SIG-M5 treated with dmso at 0.1 percent for 504 hours (cell line): ENCODE results near the gene MFN2.
"Not testable (repeated sequence)": the region's sequence is repeated elsewhere in the genome, so short reads cannot be mapped to it uniquely, and the experiment has no call there.

Experiments
- DNase-seq: peaks from one replicate; lab custom pipeline; 2025; ENCODE audit not compliant: unreplicated experiment; lab: John Stamatoyannopoulos, UW

Gene MFN2

GRCh38 chr1:11997081-11997850 lies 17.0 kb downstream of the MFN2 start:
- DNase-seq: no peak

- DNase-seq: no peak
Observed at GRCh38 chr1:11998636-11999035, 18.4 kb downstream of the MFN2 start.

- no peak for DNase-seq
Observed at GRCh38 chr1:11999236-11999635, 19.0 kb downstream of the MFN2 start.

- peak; percentile 21 for DNase-seq
Observed at GRCh38 chr1:12001249-12001917, 21.1 kb downstream of the MFN2 start.

DNA sequence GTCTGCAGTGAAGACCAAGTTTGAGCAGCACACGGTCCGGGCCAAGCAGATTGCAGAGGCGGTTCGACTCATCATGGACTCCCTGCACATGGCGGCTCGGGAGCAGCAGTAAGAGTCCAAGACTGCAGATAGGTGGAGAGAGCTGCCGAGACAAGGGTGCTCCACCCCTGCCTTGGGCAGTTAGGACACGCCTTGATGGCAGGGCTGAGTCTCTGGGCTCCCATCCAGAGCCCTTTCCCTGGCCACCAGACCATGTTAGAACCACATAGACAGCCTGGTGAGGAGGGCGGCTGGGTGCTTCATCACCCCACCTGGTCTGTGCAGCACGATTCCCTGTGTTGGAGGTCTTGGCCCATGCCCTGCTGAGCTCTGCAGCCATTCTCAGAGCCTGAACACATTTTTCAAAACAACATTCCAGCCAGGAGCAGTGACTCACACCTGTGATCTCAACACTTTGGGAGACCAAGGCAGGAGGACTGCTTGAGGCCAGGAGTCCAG lies 21.8 kb downstream of the MFN2 start:
- no peak for DNase-seq

DNA sequence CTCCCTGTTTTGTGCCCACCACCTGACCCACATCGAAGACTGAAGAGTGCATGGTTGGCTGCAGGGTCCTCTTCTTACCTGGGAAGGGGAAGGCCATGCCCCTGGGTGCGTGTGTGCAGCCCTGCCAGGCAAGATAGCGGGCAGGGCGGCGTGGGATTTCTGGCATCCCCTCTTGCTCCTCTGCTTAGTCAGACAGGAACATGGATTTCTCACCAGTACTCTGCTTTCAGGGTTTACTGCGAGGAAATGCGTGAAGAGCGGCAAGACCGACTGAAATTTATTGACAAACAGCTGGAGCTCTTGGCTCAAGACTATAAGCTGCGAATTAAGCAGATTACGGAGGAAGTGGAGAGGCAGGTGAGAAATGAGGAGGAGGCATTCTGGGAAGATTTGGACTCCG lies 23.5 kb downstream of the MFN2 start:
- DNase-seq: no peak

GRCh38 chr1:12005488-12006166 lies 25.4 kb downstream of the MFN2 start:
- no peak for DNase-seq

DNA sequence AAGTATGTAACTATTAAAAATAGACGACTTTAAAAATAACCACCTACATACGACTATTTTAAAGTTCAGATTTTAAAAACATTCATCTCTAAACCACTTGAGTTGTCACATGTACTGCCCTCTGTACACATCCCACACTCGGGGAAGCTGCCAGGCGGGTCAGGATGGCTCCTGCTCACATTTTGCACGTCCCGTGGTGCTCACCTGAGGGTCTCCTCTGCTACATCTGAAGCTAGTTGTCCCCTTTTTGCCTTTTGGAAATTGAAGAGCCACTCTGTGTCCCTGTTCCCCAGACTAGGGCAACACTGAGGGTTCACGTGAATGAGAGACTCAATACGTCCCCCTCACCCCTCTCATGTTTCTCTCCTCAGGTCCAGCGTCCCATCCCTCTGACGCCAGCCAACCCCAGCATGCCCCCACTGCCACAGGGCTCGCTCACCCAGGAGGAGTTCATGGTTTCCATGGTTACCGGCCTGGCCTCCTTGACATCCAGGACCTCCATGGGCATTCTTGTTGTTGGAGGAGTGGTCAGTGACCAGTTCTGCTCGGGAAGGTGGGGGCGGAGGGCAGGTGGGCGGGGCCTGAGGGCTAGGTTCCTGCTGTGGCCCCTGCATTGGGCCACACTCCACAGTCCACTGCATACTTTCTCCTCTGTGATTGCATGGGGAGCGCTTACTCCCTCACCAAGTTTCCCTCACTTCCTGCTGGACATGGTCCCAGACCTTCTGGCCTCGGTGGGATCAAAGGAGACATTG lies 26.1 kb downstream of the MFN2 start:
- no peak for DNase-seq

DNA sequence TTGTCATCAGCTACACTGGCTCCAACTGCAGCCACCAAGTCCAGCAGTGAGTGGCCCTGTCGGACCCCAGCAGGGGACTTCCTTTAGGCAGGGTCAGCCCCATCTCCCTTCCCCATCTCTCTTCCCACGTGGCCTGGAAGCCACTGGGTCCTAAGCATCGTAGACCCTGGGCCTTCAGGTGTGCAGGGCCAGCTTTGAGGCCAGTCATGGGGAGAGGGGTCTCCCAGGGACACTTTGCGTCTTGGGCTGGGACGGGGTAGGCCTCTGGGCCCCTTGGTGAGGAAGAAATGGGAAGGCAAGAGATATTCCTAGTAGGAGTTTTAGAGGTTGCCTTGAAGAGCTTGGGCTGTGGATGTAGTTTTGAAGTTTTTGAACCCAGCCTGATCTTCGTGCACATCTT lies 27.0 kb downstream of the MFN2 start:
- no peak for DNase-seq

DNA sequence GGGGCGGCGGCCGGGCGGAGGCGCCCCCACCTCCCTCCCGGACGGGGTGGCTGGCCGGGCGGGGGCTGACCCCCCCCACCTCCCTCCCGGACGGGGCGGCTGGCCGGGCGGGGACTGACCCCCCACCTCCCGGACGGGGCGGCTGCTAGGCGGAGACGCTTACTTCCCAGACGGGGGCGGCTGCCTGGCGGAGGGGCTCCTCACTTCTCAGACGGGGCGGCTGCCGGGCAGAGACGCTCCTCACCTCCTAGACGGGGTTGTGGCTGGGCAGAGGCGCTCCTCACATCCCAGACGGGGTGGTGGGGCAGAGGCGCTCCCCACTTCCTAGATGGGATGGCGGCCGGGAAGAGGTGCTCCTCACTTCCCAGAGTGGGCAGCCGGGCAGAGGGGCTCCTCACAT lies 28.1 kb downstream of the MFN2 start:
- not testable (repeated sequence) for DNase-seq

DNA sequence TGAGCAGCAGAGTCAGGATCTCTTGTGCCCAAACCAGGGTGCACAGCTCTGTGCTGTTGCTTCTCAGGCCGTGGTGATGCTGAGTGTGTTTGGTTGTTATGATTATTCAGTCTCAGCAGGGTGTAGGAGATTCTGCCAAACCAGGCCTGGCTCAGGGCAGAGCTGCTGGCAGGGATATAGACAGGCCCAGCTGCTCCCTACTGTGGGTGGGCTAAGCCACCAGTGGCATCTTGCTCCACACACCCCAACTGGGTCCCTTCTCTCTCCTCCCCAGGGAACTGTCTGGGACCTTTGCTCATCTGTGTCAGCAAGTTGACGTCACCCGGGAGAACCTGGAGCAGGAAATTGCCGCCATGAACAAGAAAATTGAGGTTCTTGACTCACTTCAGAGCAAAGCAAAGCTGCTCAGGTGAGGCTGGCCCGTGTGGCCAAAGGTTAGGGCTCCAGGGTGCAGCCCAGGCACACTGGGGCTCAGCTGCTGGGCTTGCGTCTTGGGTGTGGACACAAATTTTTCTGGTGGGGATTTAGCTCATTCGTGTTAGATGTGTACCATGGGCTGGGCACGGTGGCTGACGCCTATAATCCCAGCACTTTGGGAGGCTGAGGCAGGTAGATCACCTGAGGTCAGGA lies 29.2 kb downstream of the MFN2 start:
- no peak for DNase-seq

DNA sequence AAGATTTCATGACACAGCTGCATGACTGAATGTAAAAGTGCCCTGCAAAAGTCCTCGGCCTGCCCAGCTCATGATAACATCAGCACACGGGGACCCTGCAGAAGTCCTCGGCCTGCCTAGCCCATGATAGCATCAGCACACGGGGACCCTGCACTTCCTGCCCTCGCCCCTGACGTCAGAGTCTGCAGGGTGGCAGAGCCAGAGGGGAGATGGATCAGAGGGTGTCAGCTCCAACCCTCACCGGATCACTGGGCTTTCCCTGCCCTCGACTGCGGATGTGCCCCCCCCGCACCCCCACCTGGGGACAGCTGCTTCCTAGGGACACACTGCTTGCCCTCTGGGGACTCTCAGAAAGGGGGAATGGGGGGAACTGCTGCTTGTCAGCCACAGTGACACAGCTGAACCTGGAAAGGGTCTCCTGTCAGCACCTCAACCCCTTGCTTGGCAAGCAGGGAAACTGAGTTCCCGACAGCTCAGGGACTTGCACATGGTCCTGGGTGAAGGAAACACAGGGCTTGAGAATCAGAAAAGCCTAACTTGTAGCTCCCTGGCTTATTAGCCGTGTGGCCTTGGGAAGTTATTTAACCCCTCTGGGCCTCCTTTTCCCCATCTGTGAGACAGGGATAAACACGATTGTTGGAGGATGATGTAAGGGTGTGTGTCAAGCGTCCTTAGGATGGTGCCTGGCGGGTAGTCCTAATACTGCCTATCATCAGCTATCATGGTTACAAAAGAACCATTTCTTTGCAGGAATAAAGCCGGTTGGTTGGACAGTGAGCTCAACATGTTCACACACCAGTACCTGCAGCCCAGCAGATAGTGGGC lies 30.7 kb downstream of the MFN2 start:
- no peak for DNase-seq

DNA sequence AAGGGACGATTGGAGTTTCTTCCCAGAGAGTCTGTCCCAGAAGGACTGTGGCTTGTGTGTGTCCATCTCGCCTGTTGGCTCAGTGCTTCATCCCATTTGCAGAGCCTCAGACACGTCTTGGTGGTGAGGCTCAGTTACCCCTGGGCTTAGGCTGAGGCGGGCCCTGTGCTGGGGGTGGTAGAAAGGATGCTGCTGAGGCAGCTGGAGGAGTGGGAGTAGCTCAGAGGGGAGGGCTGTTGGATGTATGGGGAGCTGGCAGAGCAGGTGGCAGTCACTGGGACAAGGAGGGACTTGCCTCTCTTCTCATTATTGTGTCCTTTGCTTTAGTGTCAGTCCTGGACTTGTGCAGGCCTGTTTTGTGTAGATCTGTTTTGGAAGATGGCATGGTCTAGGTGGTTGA lies 31.8 kb downstream of the MFN2 start:
- DNase-seq: no peak

GRCh38 chr1:12012560-12013316 lies 32.5 kb downstream of the MFN2 start:
- no peak for DNase-seq

DNA sequence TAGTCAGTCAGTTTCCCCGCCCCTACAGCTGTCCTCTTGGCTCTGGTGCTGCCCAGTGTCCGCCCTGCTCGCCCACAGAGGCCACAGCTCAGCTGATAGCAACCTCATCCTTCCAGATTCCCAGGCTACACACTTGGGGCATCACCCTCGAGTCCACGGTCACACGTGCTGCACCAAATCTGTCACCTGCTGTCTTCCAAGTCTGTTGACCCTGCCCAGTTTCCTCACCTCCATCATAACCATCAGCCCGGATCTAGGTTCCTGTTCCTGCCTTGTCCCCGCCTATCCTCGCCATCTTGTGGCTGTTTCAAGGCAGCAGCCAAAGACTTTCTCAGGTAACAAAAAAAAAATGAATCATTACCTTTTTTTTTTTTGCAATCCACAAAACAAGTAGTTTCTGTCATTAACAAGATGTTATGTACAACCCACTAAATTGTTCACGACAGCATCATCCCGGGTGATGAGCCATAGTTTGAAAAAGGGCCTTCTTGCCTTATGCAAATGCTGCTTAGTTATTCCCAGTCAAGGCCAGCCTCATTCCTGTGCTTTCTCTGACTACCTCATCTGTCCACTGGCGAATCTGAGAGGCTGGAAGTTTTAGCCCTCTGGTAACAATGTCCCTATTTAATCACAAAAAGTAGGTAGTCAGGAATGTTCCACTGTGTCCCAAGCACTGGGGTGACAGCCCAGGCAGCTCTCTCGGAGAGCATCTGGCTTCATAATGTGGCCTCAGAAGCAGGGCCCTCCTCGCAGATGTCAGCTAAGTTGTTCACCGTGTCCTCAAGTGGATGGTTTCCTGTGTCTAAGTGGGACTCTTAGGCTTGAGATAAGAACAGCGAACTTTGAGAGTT lies 34.1 kb downstream of the MFN2 start:
- no peak for DNase-seq

DNA sequence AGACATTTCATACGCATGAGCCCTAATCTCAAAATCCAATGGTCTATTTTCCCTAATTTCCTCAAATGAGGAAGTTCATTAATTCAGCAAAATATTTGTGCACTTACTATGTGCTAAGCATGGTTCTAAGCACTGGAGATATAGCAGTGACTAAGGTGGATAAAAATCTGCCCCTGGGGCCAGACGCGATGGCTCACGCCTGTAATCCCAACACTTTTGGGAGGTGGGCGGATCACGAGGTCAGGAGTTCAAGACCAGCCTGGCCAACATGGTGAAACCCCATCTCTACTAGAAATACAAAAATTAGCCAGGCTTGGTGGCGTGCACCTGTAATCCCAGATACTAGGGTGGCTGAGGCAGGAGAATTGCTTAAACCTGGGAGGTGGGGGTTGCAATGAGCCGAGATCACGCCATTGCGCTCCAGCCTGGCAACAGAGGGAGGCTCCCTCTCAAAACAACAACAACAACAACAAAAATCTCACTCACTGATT lies 34.8 kb downstream of the MFN2 start:
- no peak for DNase-seq

- no peak for DNase-seq
Observed at GRCh38 chr1:12015499-12015898, 35.3 kb downstream of the MFN2 start.

DNA sequence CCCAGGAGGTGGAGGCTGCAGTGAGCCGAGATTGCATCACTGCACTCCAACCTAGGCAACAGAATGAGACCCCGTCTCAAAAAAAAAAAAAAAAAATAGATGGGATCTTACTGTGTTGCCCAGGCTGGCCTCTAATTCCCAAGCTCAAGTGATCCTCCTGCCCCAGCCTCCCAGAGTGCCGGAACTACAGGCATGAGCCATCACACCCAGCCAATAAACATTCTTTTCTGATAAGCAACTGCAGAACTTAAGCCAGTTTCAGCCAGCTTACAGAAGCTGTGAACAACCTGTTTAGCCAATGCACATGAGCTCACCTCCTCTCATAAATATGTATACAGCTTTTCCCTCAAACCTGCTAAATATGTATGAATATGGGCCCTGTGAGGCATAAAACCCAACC lies 35.9 kb downstream of the MFN2 start:
- no peak for DNase-seq
